Measurements from ENCODE around the gene SKP2. TPM values are rescaled to one million over a fixed set of nuclear protein-coding genes. Genes with fewer than 3 reads are reported as not detected.

Gene SKP2
- total and polyA plus RNA-seq, 2 donors (not counting 3 experiments of a cell fraction or from before 2014, with no cell fraction given) = 12.5 to 40.9 TPM

DNA sequence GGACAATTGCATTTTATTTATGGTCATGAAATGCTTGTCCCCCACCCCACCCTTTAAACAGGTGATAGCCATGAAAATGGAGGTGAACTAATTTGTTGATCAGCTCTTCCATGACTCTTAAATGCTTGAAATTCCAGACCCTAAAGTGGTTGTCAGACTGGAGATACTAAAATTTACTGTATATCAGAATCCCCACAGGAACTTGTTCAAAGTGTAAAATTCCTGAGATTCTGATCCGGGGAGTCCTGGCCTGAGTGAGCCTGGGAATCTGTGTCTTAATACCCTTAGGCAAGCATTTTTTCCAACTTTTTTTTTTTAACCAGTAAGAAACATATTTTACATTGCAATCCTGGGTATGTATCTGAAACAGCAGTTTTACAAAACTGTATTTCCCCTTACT lies 4.7 kb downstream of the SKP2 start:
- TF ChIP-seq JUN (IDR thresholded peaks at IDR 0.05; ENCODE audit: borderline replicate concordance, insufficient read depth, insufficient read length, low read depth) (no peak), EZH2 (IDR thresholded peaks at IDR 0.05; ENCODE audit: borderline replicate concordance, low read depth, low read length, severe bottlenecking) (no peak), MYC (IDR thresholded peaks at IDR 0.05; ENCODE audit: low read depth, low read length) (no peak), POLR2AphosphoS5 (IDR thresholded peaks at IDR 0.05; ENCODE audit: insufficient read depth, low read depth, low read length) (no peak), GATA2 (IDR thresholded peaks at IDR 0.05; ENCODE audit: insufficient read depth, insufficient read length, low read depth, low read length) (no peak), POLR2A (IDR thresholded peaks at IDR 0.05; ENCODE audit: low read depth, low read length) (no peak), FOS (IDR thresholded peaks at IDR 0.05; ENCODE audit: borderline replicate concordance, insufficient read depth, low read length) (no peak)
- TF ChIP-seq, protein P1, sequence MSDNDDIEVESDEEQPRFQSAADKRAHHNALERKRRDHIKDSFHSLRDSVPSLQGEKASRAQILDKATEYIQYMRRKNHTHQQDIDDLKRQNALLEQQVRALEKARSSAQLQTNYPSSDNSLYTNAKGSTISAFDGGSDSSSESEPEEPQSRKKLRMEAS (IDR thresholded peaks at IDR 0.05; ENCODE audit: insufficient read depth, insufficient read length) = no peak
- TF ChIP-seq, protein P2, sequence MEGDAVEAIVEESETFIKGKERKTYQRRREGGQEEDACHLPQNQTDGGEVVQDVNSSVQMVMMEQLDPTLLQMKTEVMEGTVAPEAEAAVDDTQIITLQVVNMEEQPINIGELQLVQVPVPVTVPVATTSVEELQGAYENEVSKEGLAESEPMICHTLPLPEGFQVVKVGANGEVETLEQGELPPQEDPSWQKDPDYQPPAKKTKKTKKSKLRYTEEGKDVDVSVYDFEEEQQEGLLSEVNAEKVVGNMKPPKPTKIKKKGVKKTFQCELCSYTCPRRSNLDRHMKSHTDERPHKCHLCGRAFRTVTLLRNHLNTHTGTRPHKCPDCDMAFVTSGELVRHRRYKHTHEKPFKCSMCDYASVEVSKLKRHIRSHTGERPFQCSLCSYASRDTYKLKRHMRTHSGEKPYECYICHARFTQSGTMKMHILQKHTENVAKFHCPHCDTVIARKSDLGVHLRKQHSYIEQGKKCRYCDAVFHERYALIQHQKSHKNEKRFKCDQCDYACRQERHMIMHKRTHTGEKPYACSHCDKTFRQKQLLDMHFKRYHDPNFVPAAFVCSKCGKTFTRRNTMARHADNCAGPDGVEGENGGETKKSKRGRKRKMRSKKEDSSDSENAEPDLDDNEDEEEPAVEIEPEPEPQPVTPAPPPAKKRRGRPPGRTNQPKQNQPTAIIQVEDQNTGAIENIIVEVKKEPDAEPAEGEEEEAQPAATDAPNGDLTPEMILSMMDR (IDR thresholded peaks at IDR 0.05; ENCODE audit: extremely low read depth in 1 of 2, insufficient read depth in 1 of 2, low read depth in 1 of 2, low read length in 2 of 2) = no peak
- Histone ChIP-seq H3K9ac (replicated peaks; ENCODE audit: extremely low read depth, insufficient read depth, low read length) (no peak overlapping the region), H3K27me3 (ENCODE audit: control insufficient read depth in 2 of 2, insufficient read depth in 2 of 2, low read length in 2 of 2) (no peaks in the 10 kb centered on the region), H3K4me2 (ENCODE audit: insufficient read depth, low read length) (no peak overlapping the region), H3K36me3 (ENCODE audit: control insufficient read depth in 2 of 2, extremely low read depth in 1 of 2, insufficient read depth in 2 of 2, low read length in 2 of 2) (peaks cover 2% of the 10 kb centered on the region in 2 experiments), H3K9me1 (replicated peaks; ENCODE audit: control insufficient read depth, extremely low read depth, insufficient read depth, low read length) (no peaks in the 10 kb centered on the region), H4K20me1 (replicated peaks; ENCODE audit: control insufficient read depth, extremely low read depth, insufficient read depth, low read length) (no peaks in the 10 kb centered on the region), H3K79me2 (ENCODE audit: control insufficient read depth, insufficient read depth, low read length) (peaks cover 29% of the 10 kb centered on the region), H2AFZ (ENCODE audit: low read depth, low read length) (no peak overlapping the region), H3K9me3 (replicated peaks; ENCODE audit: control insufficient read depth, insufficient read depth, low read length) (no peaks in the 10 kb centered on the region), H3K4me1 (ENCODE audit: control insufficient read depth, extremely low read depth, insufficient read depth, low read length) (peaks cover 14% of the 10 kb centered on the region), H3K27ac (ENCODE audit: insufficient read depth, low read depth, low read length) (no peak overlapping the region), H3K4me3 (replicated peaks in 1 of 3; ENCODE audit: insufficient read depth in 1 of 3, low read depth in 1 of 3, low read length in 3 of 3) (no peak overlapping the region)
- dilution Hi-C loops (cut with MboI; ENCODE audit: extremely low pct_ligation_motif_present, low sequenced_read_pairs) = no loop called here
- DNase-seq (ENCODE audit: low read depth, low spot score) (no peak), FAIRE-seq (no peak)
- BruUV-seq (replicated peaks) = no TSS peak
- intact Hi-C loops (cut with micrococcal nuclease) = no loop called here
- ChIA-PET POLR2A (no interaction called here), CTCF (interaction anchor here (1.4 kb wide), 1 partner anchor 10 kb away, joined by 3 read pairs; no protein-coding TSS in a partner anchor)

Measured in endothelial cell of umbilical vein (primary cell).